Smooth muscle cell (in vitro differentiated cells): Measurements from ENCODE around the gene BRPF3. TPM values are rescaled to one million over a fixed set of nuclear protein-coding genes. Genes with fewer than 3 reads are reported as not detected.

ENCODE experiments used
- DNase-seq: peaks from one replicate; lab custom pipeline; 2025; ENCODE audit not compliant: unreplicated experiment; lab: John Stamatoyannopoulos, UW
- H2AFZ ChIP-seq: fragments of 200-600 bp; sonication (generic); 2 replicates; pipeline ENCODE4 v1.6.0; 2016; ENCODE audit warnings: antibody characterized with exemption, low read depth, mild to moderate bottlenecking
- H3F3A ChIP-seq: fragments of 200-600 bp; sonication (generic); 2 replicates; pipeline ENCODE4 v1.6.0; 2017; ENCODE audit warnings: antibody characterized with exemption, low read depth
- H3K27ac ChIP-seq: fragments of 200-600 bp; sonication (generic); 2 replicates; pipeline ENCODE4 v1.5.1; 2016; ENCODE audit warnings: low read depth, mild to moderate bottlenecking
- H3K27me3 ChIP-seq: fragments of 200-600 bp; sonication (generic); 2 replicates; pipeline ENCODE4 v1.6.1; 2016; ENCODE audit warnings: low read depth, mild to moderate bottlenecking
- H3K36me3 ChIP-seq: fragments of 200-600 bp; sonication (generic); 2 replicates; pipeline ENCODE4 v1.5.1; 2016; ENCODE audit warnings: low read depth
- H3K4me1 ChIP-seq: fragments of 200-600 bp; sonication (generic); 2 replicates; pipeline ENCODE4 v1.5.1; 2016; ENCODE audit warnings: low read depth
- H3K4me2 ChIP-seq: fragments of 200-600 bp; sonication (generic); 2 replicates; pipeline ENCODE4 v1.6.0; 2016; ENCODE audit warnings: mild to moderate bottlenecking
- H3K4me3 ChIP-seq: fragments of 200-600 bp; sonication (generic); 2 replicates; pipeline ENCODE4 v1.5.1; 2016; ENCODE audit warnings: mild to moderate bottlenecking
- H3K79me2 ChIP-seq: fragments of 200-600 bp; sonication (generic); 2 replicates; pipeline ENCODE4 v1.6.0; 2016; ENCODE audit warnings: low read depth, mild to moderate bottlenecking
- H3K9ac ChIP-seq: fragments of 200-600 bp; sonication (generic); 2 replicates; pipeline ENCODE4 v1.6.0; 2016; ENCODE audit warnings: low read depth
- H3K9me3 ChIP-seq: fragments of 200-600 bp; sonication (generic); replicated peaks from 2 replicates; pipeline ENCODE4 v1.5.1; 2016; ENCODE audit warnings: low read depth
- H4K20me1 ChIP-seq: fragments of 200-600 bp; sonication (generic); 2 replicates; pipeline ENCODE4 v1.6.0; 2016; ENCODE audit warnings: low read depth
- WGBS: methylation state at CpG from one replicate; pipeline ENCODE4 v1.1.7; 2016; ENCODE audit warnings: low lambda C conversion rate; 5-methylcytosine and 5-hydroxymethylcytosine counted together
- polyA plus RNA-seq: library from polyadenylated mRNA; unstranded; fragments of >200 nt; fragmentation: Nextera tagmentation; extraction: Ambion mirVana; gene quantifications from 2 replicates; pipeline ENCODE4 v1.2.1, GENCODE V29; 2016
- total RNA-seq: library from RNA; depleted of rRNA; stranded (reverse); fragments of >200 nt; gene quantifications from 2 replicates; pipeline ENCODE4 v1.2.3, GENCODE V29; 2014
- TF ChIP-seq, protein P1 (sequence below): fragments of 200-600 bp; sonication (generic); IDR thresholded peaks from 2 replicates; pipeline ENCODE4 v1.5.1; 2017; ENCODE audit warnings: borderline replicate concordance, mild to moderate bottlenecking, antibody characterized with exemption; ENCODE audit not compliant: insufficient read depth, poor library complexity, severe bottlenecking

Gene BRPF3
- total and polyA plus RNA-seq, 2 experiments from 2014 or later, result 8.9 to 20.0 TPM

DNA sequence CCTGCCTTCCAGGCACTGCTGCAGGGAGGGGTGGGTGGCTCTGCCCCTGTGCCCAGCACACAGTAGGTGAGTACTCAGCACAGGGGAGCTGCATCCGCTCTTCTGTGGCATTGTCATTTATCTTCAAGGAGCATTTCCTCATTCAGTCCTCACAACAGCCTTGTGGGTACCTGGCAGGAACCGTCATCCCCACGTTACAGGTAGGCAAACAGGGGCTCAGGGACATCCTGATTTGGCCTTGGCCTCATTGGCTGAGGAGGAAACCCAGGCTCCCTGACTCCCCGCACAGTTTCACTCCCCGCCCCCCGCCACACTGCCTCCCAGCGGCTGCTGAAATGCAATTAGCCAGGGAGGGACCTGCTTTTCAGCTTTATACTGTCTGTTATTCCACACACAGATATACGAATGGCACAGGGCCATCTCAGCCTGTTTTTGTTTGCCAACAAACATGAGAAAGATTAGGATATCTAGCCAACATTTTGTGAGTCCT, 49.1 kb downstream of the BRPF3 start:
- H3K27ac ChIP-seq, result no peak overlapping the region
- WGBS, result 69% methylated on average over 8 of the region's 8 CpGs

GRCh38 chr6:36246506-36247268, 50.1 kb downstream of the BRPF3 start:
- Histone ChIP-seq H3K4me2 (no peak overlapping the region), H2AFZ (no peak overlapping the region), H3K4me1 (peaks cover 8% of the 10 kb centered on the region), H3K9me3 (no peaks in the 10 kb centered on the region), H3F3A (no peaks in the 10 kb centered on the region), H3K79me2 (no peaks in the 10 kb centered on the region), H3K9ac (no peak overlapping the region), H3K36me3 (no peaks in the 10 kb centered on the region), H3K27me3 (no peaks in the 10 kb centered on the region), H3K27ac (no peak overlapping the region), H3K4me3 (no peak overlapping the region), H4K20me1 (no peaks in the 10 kb centered on the region)
- TF ChIP-seq, protein P1, sequence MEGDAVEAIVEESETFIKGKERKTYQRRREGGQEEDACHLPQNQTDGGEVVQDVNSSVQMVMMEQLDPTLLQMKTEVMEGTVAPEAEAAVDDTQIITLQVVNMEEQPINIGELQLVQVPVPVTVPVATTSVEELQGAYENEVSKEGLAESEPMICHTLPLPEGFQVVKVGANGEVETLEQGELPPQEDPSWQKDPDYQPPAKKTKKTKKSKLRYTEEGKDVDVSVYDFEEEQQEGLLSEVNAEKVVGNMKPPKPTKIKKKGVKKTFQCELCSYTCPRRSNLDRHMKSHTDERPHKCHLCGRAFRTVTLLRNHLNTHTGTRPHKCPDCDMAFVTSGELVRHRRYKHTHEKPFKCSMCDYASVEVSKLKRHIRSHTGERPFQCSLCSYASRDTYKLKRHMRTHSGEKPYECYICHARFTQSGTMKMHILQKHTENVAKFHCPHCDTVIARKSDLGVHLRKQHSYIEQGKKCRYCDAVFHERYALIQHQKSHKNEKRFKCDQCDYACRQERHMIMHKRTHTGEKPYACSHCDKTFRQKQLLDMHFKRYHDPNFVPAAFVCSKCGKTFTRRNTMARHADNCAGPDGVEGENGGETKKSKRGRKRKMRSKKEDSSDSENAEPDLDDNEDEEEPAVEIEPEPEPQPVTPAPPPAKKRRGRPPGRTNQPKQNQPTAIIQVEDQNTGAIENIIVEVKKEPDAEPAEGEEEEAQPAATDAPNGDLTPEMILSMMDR, result no peak
- DNase-seq, result no peak
- 81% methylated on average over 22 of the region's 22 CpGs for WGBS

More for the DNA sequence above, 49.1 kb downstream of the BRPF3 start:
- no peak overlapping the region for H3K9ac ChIP-seq
- H3F3A ChIP-seq, result no peaks in the 10 kb centered on the region
- H3K79me2 ChIP-seq, result no peaks in the 10 kb centered on the region
- TF ChIP-seq, protein P1, result no peak
- H3K4me1 ChIP-seq, result peaks cover 8% of the 10 kb centered on the region
- no peaks in the 10 kb centered on the region for H3K36me3 ChIP-seq
- H3K27me3 ChIP-seq, result no peaks in the 10 kb centered on the region
- no peak for DNase-seq
- H4K20me1 ChIP-seq, result no peaks in the 10 kb centered on the region
- no peak overlapping the region for H3K4me3 ChIP-seq
- no peak overlapping the region for H3K4me2 ChIP-seq
- no peak overlapping the region for H2AFZ ChIP-seq
- H3K9me3 ChIP-seq, result no peaks in the 10 kb centered on the region

DNA sequence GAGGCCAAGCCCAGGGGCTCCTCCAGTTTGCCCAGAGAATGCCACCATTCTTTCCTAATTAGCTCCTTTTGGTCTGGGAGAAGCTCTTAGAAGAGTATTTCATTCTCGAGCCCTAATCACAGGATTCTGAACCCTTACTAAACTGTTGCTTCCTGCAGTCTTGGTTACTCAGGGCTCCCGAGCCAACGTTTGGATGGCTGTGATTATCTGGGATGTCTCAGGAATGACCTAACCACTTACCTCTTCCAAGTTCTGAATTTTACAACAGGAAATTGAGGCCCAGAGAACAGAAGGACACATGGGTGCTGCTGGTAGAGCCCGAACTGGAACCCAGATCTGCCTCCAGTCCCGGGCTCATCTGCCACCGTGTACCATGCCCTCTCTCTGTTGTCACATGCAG, 51.1 kb downstream of the BRPF3 start:
- no peak for DNase-seq
- TF ChIP-seq, protein P1, result no peak
- Histone ChIP-seq H3K4me2 (no peak overlapping the region), H3K36me3 (no peaks in the 10 kb centered on the region), H3K4me1 (peaks cover 8% of the 10 kb centered on the region), H3K4me3 (no peak overlapping the region), H4K20me1 (no peaks in the 10 kb centered on the region), H3K79me2 (no peaks in the 10 kb centered on the region), H2AFZ (peak overlapping the region; percentile 40), H3F3A (no peaks in the 10 kb centered on the region), H3K9ac (no peak overlapping the region), H3K9me3 (no peaks in the 10 kb centered on the region), H3K27ac (no peak overlapping the region), H3K27me3 (no peaks in the 10 kb centered on the region)
- 53% methylated on average over 6 of the region's 6 CpGs for WGBS

GRCh38 chr6:36248980-36249379, 52.4 kb downstream of the BRPF3 start:
- H3K9ac ChIP-seq, result no peak overlapping the region
- H3K79me2 ChIP-seq, result no peaks in the 10 kb centered on the region
- 83% methylated on average over 1 of the region's 1 CpG for WGBS
- no peaks in the 10 kb centered on the region for H3K9me3 ChIP-seq
- H3K4me3 ChIP-seq, result no peak overlapping the region
- H3K27me3 ChIP-seq, result no peaks in the 10 kb centered on the region
- no peaks in the 10 kb centered on the region for H4K20me1 ChIP-seq
- H3K27ac ChIP-seq, result no peak overlapping the region
- no peak for DNase-seq
- H3K4me2 ChIP-seq, result no peak overlapping the region
- H2AFZ ChIP-seq, result no peak overlapping the region
- no peaks in the 10 kb centered on the region for H3F3A ChIP-seq
- peaks cover 8% of the 10 kb centered on the region for H3K4me1 ChIP-seq
- no peaks in the 10 kb centered on the region for H3K36me3 ChIP-seq
- TF ChIP-seq, protein P1, result no peak
